ENCODE data around the gene SDHB. TPM values are rescaled to one million over a fixed set of nuclear protein-coding genes. Genes with fewer than 3 reads are reported as not detected.

SDHB gene
- polyA plus RNA-seq, 3 donors: 116 to 275 (median 241) TPM

DNA sequence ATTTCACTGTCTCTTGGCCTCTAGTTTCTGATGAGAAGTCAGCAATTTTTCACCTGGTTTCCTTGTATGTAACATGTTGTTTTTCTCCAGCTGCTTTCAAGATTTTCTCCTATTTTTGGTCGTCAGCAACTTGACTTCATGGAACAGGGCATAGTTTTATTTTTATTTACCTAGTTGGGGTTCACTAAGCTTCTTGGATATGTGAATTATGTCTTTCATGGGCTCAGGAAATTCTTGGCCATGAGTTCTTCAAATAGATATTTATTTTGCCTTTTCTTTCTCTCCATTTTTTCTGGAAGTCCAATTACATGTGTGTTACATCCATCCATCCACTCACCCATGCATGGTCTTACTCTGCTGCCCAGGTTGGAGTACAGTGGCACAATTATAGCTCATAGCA lies 13.7 kb downstream of the SDHB start:
- peaks cover 59% of the 10 kb centered on the region for H4K20me1 ChIP-seq (ENCODE audit: insufficient read depth, low read length)
- Mint-ChIP-seq H3K9me3 (peaks cover 0 to 3% (median 0%) of the 10 kb centered on the region in 7 donors), H3K27me3 (ENCODE audit: low read depth in 3 of 3) (no peaks in the 10 kb centered on the region), H3K36me3 (peaks cover 58 to 83% of the 10 kb centered on the region in 2 donors), H3K4me3 (no peak overlapping the region), H3K4me1 (peaks cover 7% of the 10 kb centered on the region), H3K27ac (peak overlapping the region in 3 of 7 donors; percentile 30 to 63 (median 53))
- DNase-seq: no peak
- no peaks in the 10 kb centered on the region for H3K27me3 ChIP-seq (ENCODE audit: control insufficient read depth in 2 of 2, insufficient read depth in 2 of 2, low read length in 2 of 2)
- H3K9me3 ChIP-seq (replicated peaks in 1 of 2; ENCODE audit: control insufficient read depth in 1 of 2, insufficient read depth in 1 of 2, low read length in 2 of 2): no peaks in the 10 kb centered on the region
- H3K4me3 ChIP-seq (replicated peaks in 1 of 3; ENCODE audit: low read depth in 2 of 3, low read length in 3 of 3): no peak overlapping the region
- H3K9ac ChIP-seq (ENCODE audit: insufficient read depth, low read length, poor library complexity, severe bottlenecking): no peak overlapping the region
- no peak overlapping the region for H2AFZ ChIP-seq (ENCODE audit: insufficient read depth, low read depth, low read length, poor library complexity, severe bottlenecking)
- TF ChIP-seq, protein P1, sequence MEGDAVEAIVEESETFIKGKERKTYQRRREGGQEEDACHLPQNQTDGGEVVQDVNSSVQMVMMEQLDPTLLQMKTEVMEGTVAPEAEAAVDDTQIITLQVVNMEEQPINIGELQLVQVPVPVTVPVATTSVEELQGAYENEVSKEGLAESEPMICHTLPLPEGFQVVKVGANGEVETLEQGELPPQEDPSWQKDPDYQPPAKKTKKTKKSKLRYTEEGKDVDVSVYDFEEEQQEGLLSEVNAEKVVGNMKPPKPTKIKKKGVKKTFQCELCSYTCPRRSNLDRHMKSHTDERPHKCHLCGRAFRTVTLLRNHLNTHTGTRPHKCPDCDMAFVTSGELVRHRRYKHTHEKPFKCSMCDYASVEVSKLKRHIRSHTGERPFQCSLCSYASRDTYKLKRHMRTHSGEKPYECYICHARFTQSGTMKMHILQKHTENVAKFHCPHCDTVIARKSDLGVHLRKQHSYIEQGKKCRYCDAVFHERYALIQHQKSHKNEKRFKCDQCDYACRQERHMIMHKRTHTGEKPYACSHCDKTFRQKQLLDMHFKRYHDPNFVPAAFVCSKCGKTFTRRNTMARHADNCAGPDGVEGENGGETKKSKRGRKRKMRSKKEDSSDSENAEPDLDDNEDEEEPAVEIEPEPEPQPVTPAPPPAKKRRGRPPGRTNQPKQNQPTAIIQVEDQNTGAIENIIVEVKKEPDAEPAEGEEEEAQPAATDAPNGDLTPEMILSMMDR (IDR thresholded peaks at IDR 0.05): no peak
- H3K27ac ChIP-seq (ENCODE audit: low read depth in 1 of 2, low read length in 2 of 2): peak overlapping the region in 1 of 2 donors; percentile 8
- no peak overlapping the region for H3K4me2 ChIP-seq (replicated peaks; ENCODE audit: extremely low read depth, low read length, poor library complexity, severe bottlenecking)
- intact Hi-C loops (cut with micrococcal nuclease): no loop called here
- peaks cover 58% of the 10 kb centered on the region for H3K79me2 ChIP-seq (ENCODE audit: insufficient read depth, low read length)
- H3K36me3 ChIP-seq (replicated peaks in 1 of 2; ENCODE audit: control insufficient read depth in 1 of 2, insufficient read depth in 2 of 2, low read length in 2 of 2): peaks cover 70 to 90% of the 10 kb centered on the region in 2 donors
- H3K4me1 ChIP-seq (ENCODE audit: control insufficient read depth in 1 of 2, insufficient read depth in 2 of 2, low read length in 2 of 2): peaks cover 3 to 6% of the 10 kb centered on the region in 2 donors
- no CpG with 5 or more reads among the region's 1 CpG for WGBS (ENCODE audit: insufficient coverage)

DNA sequence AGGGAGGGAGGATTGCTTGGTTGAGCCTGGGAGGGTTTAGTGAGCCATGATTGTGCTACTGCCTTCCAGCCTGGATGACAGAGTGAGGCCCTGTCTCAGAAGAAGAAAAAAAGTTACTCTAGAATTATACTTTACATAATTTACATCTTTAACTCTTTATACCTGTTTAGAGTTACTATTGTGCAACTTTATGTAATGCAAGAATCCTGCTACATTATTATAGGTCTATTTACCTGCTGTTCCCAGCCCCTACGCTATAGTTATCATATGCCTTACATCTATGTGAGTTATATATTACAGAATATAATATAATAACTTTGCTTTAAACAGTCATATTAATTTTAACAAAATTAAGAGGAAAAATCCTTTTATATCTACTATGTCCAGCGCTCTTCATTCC lies 14.3 kb downstream of the SDHB start:
- H3K36me3 ChIP-seq (replicated peaks in 1 of 2; ENCODE audit: control insufficient read depth in 1 of 2, insufficient read depth in 2 of 2, low read length in 2 of 2): peaks cover 74 to 93% of the 10 kb centered on the region in 2 donors
- H3K4me3 Mint-ChIP-seq: no peak overlapping the region
- no peak overlapping the region for H3K27ac Mint-ChIP-seq
- peaks cover 65% of the 10 kb centered on the region for H4K20me1 ChIP-seq (ENCODE audit: insufficient read depth, low read length)
- H3K27ac ChIP-seq (ENCODE audit: low read depth in 1 of 2, low read length in 2 of 2): no peak overlapping the region
- H3K27me3 Mint-ChIP-seq (ENCODE audit: low read depth in 3 of 3): no peaks in the 10 kb centered on the region
- no peak overlapping the region for H3K9ac ChIP-seq (ENCODE audit: insufficient read depth, low read length, poor library complexity, severe bottlenecking)
- H3K4me3 ChIP-seq (replicated peaks in 1 of 3; ENCODE audit: low read depth in 2 of 3, low read length in 3 of 3): no peak overlapping the region
- no peaks in the 10 kb centered on the region for H3K9me3 ChIP-seq (replicated peaks in 1 of 2; ENCODE audit: control insufficient read depth in 1 of 2, insufficient read depth in 1 of 2, low read length in 2 of 2)
- no peak for DNase-seq
- H3K79me2 ChIP-seq (ENCODE audit: insufficient read depth, low read length): peaks cover 59% of the 10 kb centered on the region
- H2AFZ ChIP-seq (ENCODE audit: insufficient read depth, low read depth, low read length, poor library complexity, severe bottlenecking): no peak overlapping the region
- H3K9me3 Mint-ChIP-seq: peaks cover 0 to 3% (median 0%) of the 10 kb centered on the region in 7 donors
- TF ChIP-seq, protein P1 (IDR thresholded peaks at IDR 0.05): no peak
- no peaks in the 10 kb centered on the region for H3K4me1 ChIP-seq (ENCODE audit: control insufficient read depth in 1 of 2, insufficient read depth in 2 of 2, low read length in 2 of 2)
- intact Hi-C loops (cut with micrococcal nuclease): no loop called here
- WGBS (ENCODE audit: insufficient coverage): no CpG with 5 or more reads among the region's 2 CpGs
- H3K4me2 ChIP-seq (replicated peaks; ENCODE audit: extremely low read depth, low read length, poor library complexity, severe bottlenecking): no peak overlapping the region
- H3K27me3 ChIP-seq (ENCODE audit: control insufficient read depth in 2 of 2, insufficient read depth in 2 of 2, low read length in 2 of 2): no peaks in the 10 kb centered on the region
- peaks cover 2% of the 10 kb centered on the region for H3K4me1 Mint-ChIP-seq
- H3K36me3 Mint-ChIP-seq: peaks cover 60 to 82% of the 10 kb centered on the region in 2 donors

Data from CD14-positive monocyte (primary cell).